ENCODE results near the gene SLC37A1. TPM values are rescaled to one million over a fixed set of nuclear protein-coding genes. Genes with fewer than 3 reads are reported as not detected.

The SLC37A1 gene
- total RNA-seq, 1 donor: 1.7 TPM

DNA sequence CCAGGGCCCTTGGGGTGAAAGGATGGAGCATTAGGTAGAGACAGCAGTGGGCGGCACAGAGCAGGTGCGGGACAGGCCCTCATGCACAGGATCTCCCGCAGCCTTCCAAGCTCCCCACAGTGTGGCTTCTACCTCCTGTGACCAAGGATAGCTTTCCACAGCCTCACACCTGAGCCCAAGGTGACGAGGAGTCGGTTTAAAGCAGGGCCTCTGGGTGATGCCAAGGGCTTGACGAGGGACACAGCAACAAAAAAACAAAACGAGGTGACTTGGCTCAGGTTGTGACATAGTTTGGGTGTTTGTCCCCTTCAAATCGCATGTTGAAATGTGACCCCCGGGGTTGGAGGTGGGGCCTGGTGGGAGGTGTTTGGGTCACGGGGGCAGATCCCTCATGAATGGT lies 32.9 kb upstream of the SLC37A1 start:
- DNase-seq (ENCODE audit: low read depth): no peak
- H3K4me3 ChIP-seq (ENCODE audit: low read depth, low read length): no peak overlapping the region
- TF ChIP-seq, protein P1, sequence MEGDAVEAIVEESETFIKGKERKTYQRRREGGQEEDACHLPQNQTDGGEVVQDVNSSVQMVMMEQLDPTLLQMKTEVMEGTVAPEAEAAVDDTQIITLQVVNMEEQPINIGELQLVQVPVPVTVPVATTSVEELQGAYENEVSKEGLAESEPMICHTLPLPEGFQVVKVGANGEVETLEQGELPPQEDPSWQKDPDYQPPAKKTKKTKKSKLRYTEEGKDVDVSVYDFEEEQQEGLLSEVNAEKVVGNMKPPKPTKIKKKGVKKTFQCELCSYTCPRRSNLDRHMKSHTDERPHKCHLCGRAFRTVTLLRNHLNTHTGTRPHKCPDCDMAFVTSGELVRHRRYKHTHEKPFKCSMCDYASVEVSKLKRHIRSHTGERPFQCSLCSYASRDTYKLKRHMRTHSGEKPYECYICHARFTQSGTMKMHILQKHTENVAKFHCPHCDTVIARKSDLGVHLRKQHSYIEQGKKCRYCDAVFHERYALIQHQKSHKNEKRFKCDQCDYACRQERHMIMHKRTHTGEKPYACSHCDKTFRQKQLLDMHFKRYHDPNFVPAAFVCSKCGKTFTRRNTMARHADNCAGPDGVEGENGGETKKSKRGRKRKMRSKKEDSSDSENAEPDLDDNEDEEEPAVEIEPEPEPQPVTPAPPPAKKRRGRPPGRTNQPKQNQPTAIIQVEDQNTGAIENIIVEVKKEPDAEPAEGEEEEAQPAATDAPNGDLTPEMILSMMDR (IDR thresholded peaks at IDR 0.05; ENCODE audit: insufficient read depth, low read depth, low read length): no peak

DNA sequence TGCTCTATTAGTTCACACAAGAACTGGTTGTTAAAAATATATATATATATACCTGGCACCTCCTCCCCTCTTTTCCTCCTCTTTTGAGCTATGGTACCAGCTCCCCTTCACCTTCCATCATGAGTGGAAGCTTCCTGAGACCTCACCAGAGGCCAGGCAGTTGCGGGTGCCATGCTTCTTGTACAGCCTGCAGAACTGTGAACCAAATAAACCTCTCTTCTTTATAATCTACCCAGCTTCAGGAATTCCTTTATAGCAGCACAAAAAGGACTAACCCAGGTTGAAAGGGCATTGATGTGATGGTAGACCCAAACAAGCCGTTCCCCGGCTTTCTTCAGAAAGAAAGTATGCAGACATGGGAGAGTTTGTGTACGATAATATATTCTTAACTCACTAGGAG lies 32.5 kb upstream of the SLC37A1 start:
- TF ChIP-seq, protein P1 (IDR thresholded peaks at IDR 0.05; ENCODE audit: insufficient read depth, low read depth, low read length): no peak
- no peak for DNase-seq (ENCODE audit: low read depth)
- H3K4me3 ChIP-seq (ENCODE audit: low read depth, low read length): no peak overlapping the region

DNA sequence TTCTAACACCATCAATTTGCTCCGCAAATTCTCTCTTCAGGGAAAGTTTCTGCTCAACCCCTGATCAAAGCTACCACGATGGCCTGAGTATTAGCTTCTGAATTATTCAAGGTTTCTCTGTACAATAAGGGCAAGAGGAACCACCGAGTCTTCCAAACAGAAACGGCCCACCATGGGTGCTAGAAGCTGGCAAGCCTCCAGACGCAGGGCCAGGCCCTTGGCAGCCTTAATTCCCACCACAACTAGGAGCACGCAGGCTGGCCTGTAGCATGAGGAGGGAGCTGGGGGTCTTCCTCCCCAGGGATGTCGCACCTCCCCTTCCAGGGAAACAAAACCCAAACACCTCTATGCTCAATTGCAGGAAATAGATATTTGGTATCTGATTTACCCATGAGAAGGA lies 28.7 kb upstream of the SLC37A1 start:
- H3K4me3 ChIP-seq (ENCODE audit: low read depth, low read length): no peak overlapping the region

DNA sequence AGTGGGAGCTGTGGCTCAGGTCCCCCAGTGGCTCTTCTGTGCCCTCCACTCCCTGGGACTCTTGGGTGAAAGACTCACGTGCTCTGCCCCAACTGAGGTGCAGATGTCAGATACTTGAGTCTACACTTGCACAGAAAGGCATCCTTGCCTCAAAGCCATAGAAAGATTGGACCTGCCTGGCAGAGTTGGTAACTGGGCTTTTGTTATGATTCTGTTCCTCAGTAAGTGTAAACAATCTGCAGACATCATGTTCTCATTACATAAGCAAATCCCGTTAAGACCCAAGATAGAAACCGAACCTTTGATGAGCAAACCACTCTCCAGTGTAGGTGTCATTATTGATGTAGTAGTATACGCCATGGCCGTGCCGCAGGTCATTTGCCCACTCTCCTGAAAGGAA lies 27.6 kb upstream of the SLC37A1 start:
- no peak overlapping the region for H3K4me3 ChIP-seq (ENCODE audit: low read depth, low read length)
- TF ChIP-seq, protein P1 (IDR thresholded peaks at IDR 0.05; ENCODE audit: insufficient read depth, low read depth, low read length): no peak
- no peak for DNase-seq (ENCODE audit: low read depth)

More for the DNA sequence above, 28.7 kb upstream of the SLC37A1 start:
- TF ChIP-seq, protein P1 (IDR thresholded peaks at IDR 0.05; ENCODE audit: insufficient read depth, low read depth, low read length): no peak
- DNase-seq (ENCODE audit: low read depth): no peak

DNA sequence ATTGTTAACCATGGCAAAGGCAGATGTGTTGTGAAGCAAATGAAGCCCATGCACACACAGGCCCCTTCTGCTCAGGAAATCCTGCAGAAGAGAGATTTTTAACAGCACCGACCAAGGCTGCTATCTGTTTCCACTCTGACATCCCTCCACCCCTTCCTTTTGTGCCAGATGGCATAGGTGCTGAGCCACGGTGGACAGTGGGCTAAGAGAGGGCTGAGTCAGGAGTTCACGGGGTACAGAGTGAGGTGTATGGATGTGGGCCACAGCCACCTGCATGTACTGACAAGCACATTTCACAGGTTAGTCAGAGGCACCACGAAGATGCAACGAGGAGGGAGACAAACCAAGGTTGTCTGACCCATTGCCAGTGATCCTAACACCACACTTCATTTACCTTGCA lies 27.1 kb upstream of the SLC37A1 start:
- no peak overlapping the region for H3K4me3 ChIP-seq (ENCODE audit: low read depth, low read length)
- DNase-seq (ENCODE audit: low read depth): no peak
- TF ChIP-seq, protein P1 (IDR thresholded peaks at IDR 0.05; ENCODE audit: insufficient read depth, low read depth, low read length): no peak

DNA sequence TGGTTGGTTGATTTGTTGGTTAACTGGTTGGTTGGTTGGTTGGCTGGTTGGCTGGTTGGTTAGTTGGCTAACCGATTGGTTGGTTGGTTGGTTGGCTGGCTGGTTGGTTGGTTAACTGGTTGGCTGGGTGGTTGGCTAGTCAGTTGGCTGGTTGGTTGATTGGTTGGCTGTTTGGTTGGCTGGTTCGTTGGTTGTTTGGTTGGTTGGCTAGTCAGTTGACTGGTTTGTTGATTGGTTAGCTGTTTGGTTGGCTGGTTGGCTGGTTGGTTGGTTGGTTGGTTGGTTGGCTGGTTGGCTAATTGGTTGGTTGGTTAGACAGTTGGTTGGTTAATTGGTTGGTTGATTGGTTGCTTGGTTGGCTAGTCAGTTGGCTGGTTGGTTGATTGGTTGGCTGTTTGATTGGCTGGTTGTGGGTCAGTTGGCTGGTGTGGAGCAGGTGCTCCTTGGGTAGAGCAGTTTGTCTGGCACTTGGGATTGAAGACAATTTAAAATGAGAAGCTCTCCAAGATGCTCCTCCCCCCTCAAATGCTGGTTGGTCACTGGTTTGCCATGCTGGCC lies 24.6 kb upstream of the SLC37A1 start:
- no peak for DNase-seq (ENCODE audit: low read depth)
- no peak overlapping the region for H3K4me3 ChIP-seq (ENCODE audit: low read depth, low read length)
- TF ChIP-seq, protein P1 (IDR thresholded peaks at IDR 0.05; ENCODE audit: insufficient read depth, low read depth, low read length): no peak

DNA sequence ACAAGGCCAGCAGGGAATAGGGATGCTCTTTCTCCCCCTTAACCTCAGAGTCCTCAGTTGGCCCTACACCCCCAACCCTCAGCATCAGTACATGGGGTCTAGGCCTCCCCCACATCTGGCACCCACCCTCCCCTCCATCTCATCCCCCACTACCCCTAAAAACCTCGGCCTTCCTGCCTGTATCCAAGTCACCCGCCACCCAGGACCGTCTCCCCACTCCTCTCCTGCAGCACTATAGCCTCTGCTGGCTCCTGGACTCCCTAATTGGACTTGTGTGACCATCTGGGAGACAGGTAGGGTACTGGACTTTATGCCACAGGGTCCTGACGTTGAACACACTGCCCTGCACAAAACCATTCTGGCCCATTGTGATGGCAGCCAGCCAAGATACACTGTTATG lies 23.7 kb upstream of the SLC37A1 start:
- no peak for DNase-seq (ENCODE audit: low read depth)
- no peak overlapping the region for H3K4me3 ChIP-seq (ENCODE audit: low read depth, low read length)
- TF ChIP-seq, protein P1 (IDR thresholded peaks at IDR 0.05; ENCODE audit: insufficient read depth, low read depth, low read length): no peak
